ENCODE results near the gene TNP1.

- TF ChIP-seq CTCF (IDR thresholded peaks at IDR 0.05) (no peak), POLR2A (IDR thresholded peaks at IDR 0.05) (no peak)
Observed at GRCh38 chr2:216865658-216866057, 5.8 kb upstream of the TNP1 start.
